Astrocyte of the spinal cord (primary cell): ENCODE data around the gene RSU1.

ENCODE experiments used
- DNase-seq: peaks from one replicate; pipeline ENCODE4 v3.0.0; 2011; ENCODE audit warnings: low read depth, low spot score
- H3K4me3 ChIP-seq: 2 replicates; pipeline ENCODE4 v1.5.1; 2011; ENCODE audit warnings: low read depth, mild to moderate bottlenecking, low read length, moderate library complexity
- CTCF ChIP-seq: IDR thresholded peaks from 2 replicates; pipeline ENCODE4 v1.5.1; 2012; ENCODE audit warnings: low read depth, mild to moderate bottlenecking, low read length, inconsistent platforms
- in situ Hi-C: cut with HindIII; loops from 2 replicates; pipeline ENCODE4 v1.10.0; 2017; ENCODE audit warnings: low sequenced_read_pairs

RSU1 gene

DNA sequence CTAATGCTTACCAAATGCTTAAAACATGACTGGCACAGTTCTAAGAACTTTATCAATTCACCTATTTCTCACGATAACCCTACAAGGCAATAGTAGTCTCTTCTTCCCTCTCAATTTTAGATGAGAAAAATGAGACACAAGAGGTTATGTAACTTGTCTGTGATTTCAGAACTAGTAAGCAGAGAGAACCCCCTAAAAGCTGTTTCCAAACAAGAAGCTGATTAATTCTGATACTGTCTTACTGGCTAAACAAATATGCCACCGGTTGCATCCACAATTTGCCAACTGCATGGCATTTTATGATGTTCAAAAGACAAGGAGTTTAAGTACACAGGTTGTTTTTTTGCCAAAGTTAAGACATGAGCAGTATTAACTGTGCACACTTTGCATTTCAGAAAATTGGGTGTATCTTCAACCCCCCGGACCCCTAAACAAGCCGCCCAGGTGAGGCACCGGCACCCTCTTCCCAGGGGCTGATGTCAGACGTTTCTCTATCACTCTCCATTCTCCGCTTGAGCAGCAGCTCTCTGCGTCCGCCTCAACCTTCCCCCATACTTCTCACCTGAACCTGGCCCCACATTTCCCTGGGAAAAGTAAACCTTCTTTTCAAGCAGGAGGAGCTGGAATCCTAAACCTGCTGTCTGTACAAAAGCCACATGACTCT is 21.7 kb downstream of the RSU1 start:
- TF ChIP-seq CTCF, result no peak
- in situ Hi-C loops, result no loop called here
- no peak overlapping the region for H3K4me3 ChIP-seq
- no peak for DNase-seq

DNA sequence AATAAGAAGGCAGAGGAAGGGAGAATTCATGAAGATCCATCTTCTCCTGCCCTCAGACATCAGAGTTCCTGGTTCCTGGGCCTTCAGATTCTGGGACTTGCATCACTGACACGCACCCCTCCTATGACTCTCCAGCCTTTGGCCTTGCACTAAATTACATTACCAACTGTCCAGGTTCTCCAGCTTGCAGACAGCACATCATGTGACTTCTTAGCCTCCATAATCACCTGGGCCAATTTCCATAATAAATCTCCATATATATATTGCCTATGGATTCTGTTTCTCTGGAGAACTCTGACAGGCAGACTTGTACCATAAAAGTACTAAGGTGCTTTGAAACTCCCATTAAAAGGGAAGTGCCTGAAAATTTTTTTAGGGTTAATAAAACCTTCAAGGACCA is 23.2 kb downstream of the RSU1 start:
- DNase-seq, result no peak
- in situ Hi-C loops, result no loop called here
- no peak overlapping the region for H3K4me3 ChIP-seq
- no peak for TF ChIP-seq CTCF

- in situ Hi-C loops, result no loop called here
- no peak overlapping the region for H3K4me3 ChIP-seq
- no peak for TF ChIP-seq CTCF
- peak; percentile 79 for DNase-seq
Measured at GRCh38 chr10:16792675-16793074, 24.5 kb downstream of the RSU1 start.

GRCh38 chr10:16789765-16790164 is 27.5 kb downstream of the RSU1 start:
- no peak for DNase-seq
- no peak for TF ChIP-seq CTCF
- H3K4me3 ChIP-seq, result no peak overlapping the region
- in situ Hi-C loops, result no loop called here

- no peak overlapping the region for H3K4me3 ChIP-seq
- DNase-seq, result no peak
- no peak for TF ChIP-seq CTCF
- in situ Hi-C loops, result no loop called here
Measured at GRCh38 chr10:16789261-16789660, 28.0 kb downstream of the RSU1 start.

DNA sequence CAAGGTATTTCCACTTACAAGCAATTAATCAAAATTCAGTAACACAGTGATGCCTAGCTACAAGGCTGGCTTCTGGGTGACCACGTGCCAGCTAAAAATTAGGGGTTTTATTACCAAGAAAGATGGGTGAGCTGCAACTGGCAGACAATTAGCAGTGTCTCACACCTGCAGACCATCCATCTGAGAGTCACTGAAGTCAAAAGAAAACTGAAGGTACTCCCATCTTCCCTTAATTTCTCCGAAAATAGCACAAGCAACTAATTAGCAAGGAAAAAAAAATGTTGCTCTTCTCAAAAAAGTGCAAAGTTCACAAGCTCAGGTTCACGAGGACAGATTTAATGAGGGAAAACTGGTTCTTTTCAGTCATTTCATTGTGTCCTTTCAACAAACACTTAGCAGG is 28.4 kb downstream of the RSU1 start:
- in situ Hi-C loops, result no loop called here
- no peak for DNase-seq
- no peak for TF ChIP-seq CTCF
- no peak overlapping the region for H3K4me3 ChIP-seq
